SK-N-SH treated with all-trans-retinoic acid at 6 μM for 48 hours (cell line): ENCODE measurements around the gene CITED2.
A peak's percentile ranks its signal among the peaks of the same experiment; 100 is the strongest.

Experiments used
- ATAC-seq: fragments of 200-7000 bp; cut with Tn5 transposase; 3 replicates; pipeline ENCODE4 v1.9.1; 2020; ENCODE audit warnings: mild to moderate bottlenecking, moderate library complexity
- BACH2 ChIP-seq: fragments of 250-450 bp; sonication (Bioruptor Pico); IDR thresholded peaks from 2 replicates; pipeline ENCODE4 v1.9.0; 2021; ENCODE audit warnings: mild to moderate bottlenecking, borderline replicate concordance
- CSDC2 ChIP-seq: fragments of 250-450 bp; sonication (Bioruptor Pico); IDR thresholded peaks from 2 replicates; pipeline ENCODE4 v1.5.0; 2020; ENCODE audit warnings: mild to moderate bottlenecking, moderate library complexity
- ESRRG ChIP-seq: fragments of 250-450 bp; sonication (Bioruptor Pico); IDR thresholded peaks from 2 replicates; pipeline ENCODE4 v1.6.1; 2021; ENCODE audit warnings: mild to moderate bottlenecking
- GLIS3 ChIP-seq: fragments of 250-450 bp; sonication (Bioruptor Pico); IDR thresholded peaks from 2 replicates; pipeline ENCODE4 v1.5.0; 2020; ENCODE audit warnings: mild to moderate bottlenecking, moderate library complexity
- ISL1 ChIP-seq: fragments of 250-450 bp; sonication (Bioruptor Pico); IDR thresholded peaks from 2 replicates; pipeline ENCODE4 v2.1.2; 2022; ENCODE audit warnings: mild to moderate bottlenecking, moderate library complexity
- OSR1 ChIP-seq: fragments of 250-450 bp; sonication (Bioruptor Pico); IDR thresholded peaks from 2 replicates; pipeline ENCODE4 v1.8.0; 2022; ENCODE audit warnings: moderate library complexity, mild to moderate bottlenecking, inconsistent platforms
- PPARA ChIP-seq: fragments of 250-450 bp; sonication (Bioruptor Pico); IDR thresholded peaks from 2 replicates; pipeline ENCODE4 v1.5.0; 2020; ENCODE audit warnings: mild to moderate bottlenecking, borderline replicate concordance
- RARB ChIP-seq: fragments of 250-450 bp; sonication (Bioruptor Pico); IDR thresholded peaks from 2 replicates; pipeline ENCODE4 v1.8.0; 2021; ENCODE audit warnings: mild to moderate bottlenecking, moderate library complexity
- SNAI2 ChIP-seq: fragments of 250-450 bp; sonication (Bioruptor Pico); IDR thresholded peaks from 2 replicates; pipeline ENCODE4 v1.5.0; 2020; ENCODE audit warnings: mild to moderate bottlenecking, moderate library complexity
- TCF4 ChIP-seq: fragments of 250-450 bp; sonication (Bioruptor Pico); IDR thresholded peaks from 2 replicates; pipeline ENCODE4 v1.8.0; 2021; ENCODE audit warnings: mild to moderate bottlenecking, moderate library complexity, borderline replicate concordance
- TOX ChIP-seq: fragments of 250-450 bp; sonication (Bioruptor Pico); IDR thresholded peaks from 2 replicates; pipeline ENCODE4 v1.8.0; 2021; ENCODE audit warnings: mild to moderate bottlenecking, moderate library complexity, borderline replicate concordance
- TSHZ2 ChIP-seq: fragments of 250-450 bp; sonication (Bioruptor Pico); IDR thresholded peaks from 2 replicates; pipeline ENCODE4 v1.5.0; 2020; ENCODE audit warnings: mild to moderate bottlenecking, moderate library complexity
- ZC3H10 ChIP-seq: fragments of 250-450 bp; sonication (Bioruptor Pico); IDR thresholded peaks from 2 replicates; pipeline ENCODE4 v1.5.1; 2021; ENCODE audit warnings: mild to moderate bottlenecking, moderate library complexity
- ZFP3 ChIP-seq: fragments of 250-450 bp; sonication (Bioruptor Pico); IDR thresholded peaks from 2 replicates; pipeline ENCODE4 v1.5.0; 2020; ENCODE audit warnings: mild to moderate bottlenecking, moderate library complexity
- ZFP30 ChIP-seq: fragments of 450-650 bp; formaldehyde crosslinking; IDR thresholded peaks from 2 replicates; pipeline ENCODE4 v1.5.0; 2022; ENCODE audit warnings: mild to moderate bottlenecking, moderate library complexity
- ZNF565 ChIP-seq: fragments of 450-650 bp; formaldehyde crosslinking; conservative IDR thresholded peaks from 2 replicates; pipeline ENCODE4 v1.5.0; 2020; ENCODE audit warnings: low read depth, mild to moderate bottlenecking, moderate library complexity
- ZNF70 ChIP-seq: fragments of 450-650 bp; formaldehyde crosslinking; IDR thresholded peaks from 2 replicates; pipeline ENCODE4 v1.5.0; 2020; ENCODE audit warnings: mild to moderate bottlenecking, moderate library complexity
- ZNF8 ChIP-seq: fragments of 450-650 bp; formaldehyde crosslinking; IDR thresholded peaks from 2 replicates; pipeline ENCODE4 v1.5.0; 2020; ENCODE audit warnings: mild to moderate bottlenecking, moderate library complexity
- TF ChIP-seq, protein P1 (sequence below): fragments of 250-450 bp; sonication (Bioruptor Pico); IDR thresholded peaks from 2 replicates; pipeline ENCODE4 v1.5.1; 2021; ENCODE audit warnings: mild to moderate bottlenecking, moderate library complexity
- TF ChIP-seq, protein P2 (sequence below): fragments of 250-450 bp; sonication (Bioruptor Pico); IDR thresholded peaks from 2 replicates; pipeline ENCODE4 v1.8.0; 2021; ENCODE audit warnings: low read depth, mild to moderate bottlenecking, moderate library complexity, borderline replicate concordance
- TF ChIP-seq, protein P3 (sequence below): fragments of 250-450 bp; sonication (Bioruptor Pico); IDR thresholded peaks from 2 replicates; pipeline ENCODE4 v1.8.0; 2020; ENCODE audit warnings: mild to moderate bottlenecking, moderate library complexity, borderline replicate concordance
- TF ChIP-seq, protein P4 (sequence below): fragments of 250-450 bp; sonication (Bioruptor Pico); IDR thresholded peaks from 2 replicates; pipeline ENCODE4 v1.5.1; 2020; ENCODE audit warnings: low read depth, mild to moderate bottlenecking, moderate library complexity

Gene CITED2

DNA sequence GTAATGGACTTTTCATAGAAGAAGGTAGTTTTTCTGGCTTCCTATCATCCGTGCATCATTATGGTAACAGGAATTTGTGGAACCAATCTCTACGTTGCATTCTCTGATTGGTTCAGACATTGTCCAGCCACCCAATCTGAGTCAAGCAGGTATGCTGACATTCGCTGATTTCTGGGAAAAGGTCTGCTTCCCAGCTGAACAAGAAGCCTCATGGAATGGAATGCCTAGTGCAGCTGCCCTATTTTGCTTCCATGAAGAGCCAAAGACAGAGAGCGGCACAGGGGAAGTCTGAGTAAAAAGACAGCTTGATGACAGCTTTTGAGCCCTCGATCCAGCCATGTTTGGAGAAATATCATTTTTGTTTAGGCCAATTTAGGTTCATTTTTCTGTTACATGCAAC is 44.1 kb downstream of the CITED2 start:
- TF ChIP-seq, protein P1, sequence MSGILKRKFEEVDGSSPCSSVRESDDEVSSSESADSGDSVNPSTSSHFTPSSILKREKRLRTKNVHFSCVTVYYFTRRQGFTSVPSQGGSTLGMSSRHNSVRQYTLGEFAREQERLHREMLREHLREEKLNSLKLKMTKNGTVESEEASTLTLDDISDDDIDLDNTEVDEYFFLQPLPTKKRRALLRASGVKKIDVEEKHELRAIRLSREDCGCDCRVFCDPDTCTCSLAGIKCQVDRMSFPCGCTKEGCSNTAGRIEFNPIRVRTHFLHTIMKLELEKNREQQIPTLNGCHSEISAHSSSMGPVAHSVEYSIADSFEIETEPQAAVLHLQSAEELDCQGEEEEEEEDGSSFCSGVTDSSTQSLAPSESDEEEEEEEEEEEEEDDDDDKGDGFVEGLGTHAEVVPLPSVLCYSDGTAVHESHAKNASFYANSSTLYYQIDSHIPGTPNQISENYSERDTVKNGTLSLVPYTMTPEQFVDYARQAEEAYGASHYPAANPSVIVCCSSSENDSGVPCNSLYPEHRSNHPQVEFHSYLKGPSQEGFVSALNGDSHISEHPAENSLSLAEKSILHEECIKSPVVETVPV (CRISPR knock-in tag) = no peak
- TF ChIP-seq ZNF565 (CRISPR knock-in tag) = no peak
- TF ChIP-seq, protein P2, sequence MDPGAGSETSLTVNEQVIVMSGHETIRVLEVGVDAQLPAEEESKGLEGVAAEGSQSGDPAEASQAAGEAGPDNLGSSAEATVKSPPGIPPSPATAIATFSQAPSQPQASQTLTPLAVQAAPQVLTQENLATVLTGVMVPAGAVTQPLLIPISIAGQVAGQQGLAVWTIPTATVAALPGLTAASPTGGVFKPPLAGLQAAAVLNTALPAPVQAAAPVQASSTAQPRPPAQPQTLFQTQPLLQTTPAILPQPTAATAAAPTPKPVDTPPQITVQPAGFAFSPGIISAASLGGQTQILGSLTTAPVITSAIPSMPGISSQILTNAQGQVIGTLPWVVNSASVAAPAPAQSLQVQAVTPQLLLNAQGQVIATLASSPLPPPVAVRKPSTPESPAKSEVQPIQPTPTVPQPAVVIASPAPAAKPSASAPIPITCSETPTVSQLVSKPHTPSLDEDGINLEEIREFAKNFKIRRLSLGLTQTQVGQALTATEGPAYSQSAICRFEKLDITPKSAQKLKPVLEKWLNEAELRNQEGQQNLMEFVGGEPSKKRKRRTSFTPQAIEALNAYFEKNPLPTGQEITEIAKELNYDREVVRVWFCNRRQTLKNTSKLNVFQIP (CRISPR knock-in tag) = no peak
- TF ChIP-seq ZNF70 (CRISPR knock-in tag) = no peak
- TF ChIP-seq ISL1 (CRISPR knock-in tag) = no peak
- TF ChIP-seq, protein P3, sequence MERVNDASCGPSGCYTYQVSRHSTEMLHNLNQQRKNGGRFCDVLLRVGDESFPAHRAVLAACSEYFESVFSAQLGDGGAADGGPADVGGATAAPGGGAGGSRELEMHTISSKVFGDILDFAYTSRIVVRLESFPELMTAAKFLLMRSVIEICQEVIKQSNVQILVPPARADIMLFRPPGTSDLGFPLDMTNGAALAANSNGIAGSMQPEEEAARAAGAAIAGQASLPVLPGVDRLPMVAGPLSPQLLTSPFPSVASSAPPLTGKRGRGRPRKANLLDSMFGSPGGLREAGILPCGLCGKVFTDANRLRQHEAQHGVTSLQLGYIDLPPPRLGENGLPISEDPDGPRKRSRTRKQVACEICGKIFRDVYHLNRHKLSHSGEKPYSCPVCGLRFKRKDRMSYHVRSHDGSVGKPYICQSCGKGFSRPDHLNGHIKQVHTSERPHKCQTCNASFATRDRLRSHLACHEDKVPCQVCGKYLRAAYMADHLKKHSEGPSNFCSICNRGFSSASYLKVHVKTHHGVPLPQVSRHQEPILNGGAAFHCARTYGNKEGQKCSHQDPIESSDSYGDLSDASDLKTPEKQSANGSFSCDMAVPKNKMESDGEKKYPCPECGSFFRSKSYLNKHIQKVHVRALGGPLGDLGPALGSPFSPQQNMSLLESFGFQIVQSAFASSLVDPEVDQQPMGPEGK = no peak
- TF ChIP-seq SNAI2 (CRISPR knock-in tag) = no peak
- TF ChIP-seq ZNF8 (CRISPR knock-in tag) = no peak
- no peak for TF ChIP-seq TOX (CRISPR knock-in tag)
- TF ChIP-seq ZFP3 (CRISPR knock-in tag) = no peak
- no peak for TF ChIP-seq BACH2 (CRISPR knock-in tag)
- TF ChIP-seq TSHZ2 (CRISPR knock-in tag) = no peak
- TF ChIP-seq, protein P4, sequence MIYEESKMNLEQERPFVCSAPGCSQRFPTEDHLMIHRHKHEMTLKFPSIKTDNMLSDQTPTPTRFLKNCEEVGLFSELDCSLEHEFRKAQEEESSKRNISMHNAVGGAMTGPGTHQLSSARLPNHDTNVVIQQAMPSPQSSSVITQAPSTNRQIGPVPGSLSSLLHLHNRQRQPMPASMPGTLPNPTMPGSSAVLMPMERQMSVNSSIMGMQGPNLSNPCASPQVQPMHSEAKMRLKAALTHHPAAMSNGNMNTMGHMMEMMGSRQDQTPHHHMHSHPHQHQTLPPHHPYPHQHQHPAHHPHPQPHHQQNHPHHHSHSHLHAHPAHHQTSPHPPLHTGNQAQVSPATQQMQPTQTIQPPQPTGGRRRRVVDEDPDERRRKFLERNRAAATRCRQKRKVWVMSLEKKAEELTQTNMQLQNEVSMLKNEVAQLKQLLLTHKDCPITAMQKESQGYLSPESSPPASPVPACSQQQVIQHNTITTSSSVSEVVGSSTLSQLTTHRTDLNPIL (CRISPR knock-in tag) = no peak
- TF ChIP-seq RARB (CRISPR knock-in tag) = no peak
- TF ChIP-seq GLIS3 = no peak
- ATAC-seq = peak; percentile 25; the same call in 1 of the 3 replicates

GRCh38 chr6:139329224-139329623 is 45.2 kb downstream of the CITED2 start:
- no peak for TF ChIP-seq ZNF8 (CRISPR knock-in tag)
- no peak for TF ChIP-seq GLIS3
- TF ChIP-seq, protein P1 (CRISPR knock-in tag) = no peak
- no peak for TF ChIP-seq CSDC2 (CRISPR knock-in tag)
- TF ChIP-seq, protein P2 (CRISPR knock-in tag) = no peak
- TF ChIP-seq ZC3H10 (CRISPR knock-in tag) = no peak
- no peak for TF ChIP-seq ESRRG (CRISPR knock-in tag)
- TF ChIP-seq ISL1 (CRISPR knock-in tag) = no peak
- TF ChIP-seq, protein P4 (CRISPR knock-in tag) = no peak
- no peak for TF ChIP-seq SNAI2 (CRISPR knock-in tag)
- no peak for TF ChIP-seq ZFP3 (CRISPR knock-in tag)
- no peak for TF ChIP-seq PPARA
- no peak for TF ChIP-seq TSHZ2 (CRISPR knock-in tag)
- no peak for TF ChIP-seq RARB (CRISPR knock-in tag)
- no peak for TF ChIP-seq TCF4
- TF ChIP-seq BACH2 (CRISPR knock-in tag) = no peak
- no peak for TF ChIP-seq ZFP30
- TF ChIP-seq OSR1 (CRISPR knock-in tag) = no peak
- no peak for TF ChIP-seq ZNF565 (CRISPR knock-in tag)
- ATAC-seq = no peak
